GM08714 (cell line): ENCODE results near the gene CEBPA.

Experiments used
- H3K4me3 ChIP-seq: fragments of 200-500 bp; sonication (Bioruptor generic); 2 replicates; pipeline ENCODE4 v1.5.1; 2014; ENCODE audit warnings: mild to moderate bottlenecking, low read length, inconsistent platforms
- ZNF274 ChIP-seq: IDR thresholded peaks from 2 replicates; pipeline ENCODE4 v1.6.1; 2012; ENCODE audit warnings: mild to moderate bottlenecking, low read depth, low read length

Gene CEBPA

DNA sequence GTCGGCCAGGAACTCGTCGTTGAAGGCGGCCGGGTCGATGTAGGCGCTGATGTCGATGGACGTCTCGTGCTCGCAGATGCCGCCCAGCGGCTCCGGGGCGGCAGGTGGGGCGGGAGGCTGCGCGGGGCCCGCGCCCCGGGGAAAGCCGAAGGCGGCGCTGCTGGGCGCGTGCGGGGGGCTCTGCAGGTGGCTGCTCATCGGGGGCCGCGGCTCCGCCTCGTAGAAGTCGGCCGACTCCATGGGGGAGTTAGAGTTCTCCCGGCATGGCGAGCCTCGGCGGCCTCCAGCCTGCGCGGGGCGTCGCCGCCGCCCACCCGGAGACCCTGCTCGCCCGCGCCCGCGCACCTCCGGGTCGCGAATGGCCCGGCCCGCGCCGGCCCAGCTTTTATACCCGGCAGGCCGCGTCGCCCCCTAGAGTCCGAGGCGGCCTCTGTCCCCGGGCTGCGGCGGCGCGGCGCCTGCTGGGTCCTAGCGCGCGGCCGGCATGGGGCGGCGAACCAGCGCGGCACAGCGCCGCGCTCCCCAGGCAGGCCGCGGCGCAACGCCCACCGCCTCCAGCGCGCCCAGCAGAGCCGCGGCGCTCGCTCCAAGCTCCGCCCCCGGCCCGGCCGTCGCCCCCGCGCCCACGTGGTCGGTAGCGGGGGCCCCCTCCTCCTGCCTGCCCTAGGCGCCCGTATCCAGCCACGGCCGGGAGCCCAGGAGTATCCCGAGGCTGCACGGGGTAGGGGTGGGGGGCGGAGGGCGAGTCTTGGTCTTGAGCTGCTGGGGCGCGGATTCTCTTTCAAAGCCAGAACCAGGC lies at the start of gene CEBPA:
TSS of gene CEBPA (minus strand) at position 360 of the 799 bp plus-strand sequence. CDS start at position 240, 120 bp downstream.
- no peak for TF ChIP-seq ZNF274
- peak within 1 kb of the TSS; percentile 46 for H3K4me3 ChIP-seq

DNA sequence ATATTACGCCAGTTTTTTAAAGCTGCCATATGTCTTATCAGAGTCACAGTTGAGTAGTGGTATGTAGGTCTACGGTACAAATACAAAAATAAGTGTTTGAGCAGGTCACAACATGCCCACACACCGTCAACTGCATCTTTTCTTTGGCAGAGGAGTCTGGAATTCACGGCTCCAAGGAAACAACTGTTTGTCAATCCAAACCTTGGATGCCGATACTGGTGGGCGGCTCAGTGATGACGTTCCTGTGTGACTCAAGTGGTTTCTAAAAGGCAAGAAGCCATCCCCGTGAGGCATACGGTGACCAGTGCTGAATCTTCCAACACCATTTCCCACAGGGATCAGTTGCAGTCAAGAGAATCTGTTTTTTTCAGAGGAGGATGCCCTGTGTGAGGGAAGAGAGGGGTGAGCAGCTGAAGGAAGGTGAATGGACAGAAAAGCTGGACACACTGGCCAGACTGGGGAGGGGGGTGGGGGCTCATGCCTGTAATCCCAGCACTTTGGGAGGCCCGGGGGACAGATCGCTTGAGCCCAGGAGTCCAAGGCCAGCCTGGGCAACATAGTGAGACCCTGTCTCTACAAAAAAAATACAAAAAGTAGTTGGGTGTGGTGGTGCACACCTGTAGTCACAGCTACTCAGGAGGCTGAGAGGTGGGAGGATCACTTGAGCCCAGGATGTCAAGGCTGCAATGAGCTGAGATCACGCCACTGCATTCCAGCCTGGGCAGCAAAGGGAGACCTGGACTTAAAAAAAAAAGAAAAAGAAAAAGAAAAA lies 48.4 kb upstream of the CEBPA start:
- TF ChIP-seq ZNF274 = no peak

DNA sequence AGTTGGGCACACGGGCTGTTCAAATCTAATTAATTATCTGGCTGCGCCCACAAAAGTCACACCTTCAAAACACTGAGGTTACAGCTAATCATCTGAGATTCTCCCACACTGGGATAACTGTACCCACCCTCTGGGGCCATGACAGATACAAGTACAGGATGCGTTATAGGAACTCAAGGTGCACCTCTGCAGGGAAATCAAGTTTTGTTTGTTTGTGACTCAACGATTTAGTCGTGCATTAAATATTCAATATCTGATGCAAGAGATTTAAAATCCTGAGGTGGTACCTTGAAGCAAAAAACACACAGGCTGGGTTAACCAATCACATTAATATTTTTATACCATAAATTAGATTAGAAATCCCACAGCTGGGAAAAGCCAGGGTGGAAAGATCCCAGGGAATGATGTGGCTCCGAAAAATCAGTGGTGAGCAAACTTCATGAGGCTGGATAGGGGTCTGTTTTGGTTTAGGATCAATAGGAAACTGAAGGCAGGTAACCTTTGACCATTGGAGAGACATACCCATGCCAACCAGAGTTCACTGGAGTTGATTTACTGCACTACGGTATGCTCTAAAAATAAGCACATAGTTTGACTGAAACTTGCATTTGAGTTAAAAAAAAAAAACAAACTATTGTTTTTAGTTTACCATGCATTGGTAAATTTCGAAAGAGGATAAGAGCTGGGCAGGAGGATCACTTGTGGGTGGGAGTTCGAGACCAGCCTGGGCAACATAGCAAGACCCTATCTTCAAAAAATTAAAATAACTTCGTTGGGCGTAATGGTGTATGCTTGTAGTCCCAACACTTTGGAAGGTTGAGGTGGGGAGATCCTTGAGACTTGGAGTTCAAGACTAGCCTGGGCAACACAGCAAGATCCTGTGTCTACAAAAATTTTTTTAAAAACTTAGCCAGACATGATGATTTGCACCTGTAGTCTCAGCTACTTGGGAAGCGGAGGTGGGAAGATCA lies 47.3 kb upstream of the CEBPA start:
- no peak overlapping the region for H3K4me3 ChIP-seq
- no peak for TF ChIP-seq ZNF274

More for the DNA sequence above, 48.4 kb upstream of the CEBPA start:
- H3K4me3 ChIP-seq = no peak overlapping the region

DNA sequence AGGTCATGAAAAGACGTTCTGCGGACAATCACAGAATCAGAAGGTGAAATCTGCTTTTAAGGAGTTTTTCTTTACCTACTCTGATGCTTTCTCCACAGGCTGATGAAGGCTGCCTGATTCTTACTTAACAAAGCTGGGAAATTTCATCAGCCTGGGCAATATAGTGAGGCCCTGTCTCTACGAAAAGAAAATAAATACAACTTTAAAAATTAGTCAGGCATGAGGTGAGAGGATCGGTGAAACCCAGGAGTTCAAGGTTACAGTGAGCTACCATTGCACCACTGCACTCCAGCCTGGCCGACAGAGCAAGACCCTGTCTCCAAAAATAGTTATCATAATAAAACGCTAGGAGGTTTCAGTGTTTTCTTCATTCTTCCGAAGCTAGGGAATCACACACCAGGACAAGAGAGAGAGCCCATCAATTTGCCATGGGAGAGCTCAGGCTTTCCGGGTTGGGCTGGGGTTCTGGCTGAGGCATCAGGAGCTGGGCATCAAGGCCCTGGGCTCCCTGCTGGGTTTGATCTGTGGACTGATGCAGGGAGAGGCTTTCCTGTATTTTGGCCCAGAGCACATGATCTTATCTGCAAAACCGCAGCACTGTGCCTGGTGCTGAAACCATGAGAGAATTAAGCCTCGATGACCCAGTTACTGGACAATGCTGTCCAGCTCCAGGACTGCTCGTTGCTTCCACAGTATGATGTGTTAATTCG lies 46.1 kb upstream of the CEBPA start:
- no peak overlapping the region for H3K4me3 ChIP-seq
- no peak for TF ChIP-seq ZNF274

DNA sequence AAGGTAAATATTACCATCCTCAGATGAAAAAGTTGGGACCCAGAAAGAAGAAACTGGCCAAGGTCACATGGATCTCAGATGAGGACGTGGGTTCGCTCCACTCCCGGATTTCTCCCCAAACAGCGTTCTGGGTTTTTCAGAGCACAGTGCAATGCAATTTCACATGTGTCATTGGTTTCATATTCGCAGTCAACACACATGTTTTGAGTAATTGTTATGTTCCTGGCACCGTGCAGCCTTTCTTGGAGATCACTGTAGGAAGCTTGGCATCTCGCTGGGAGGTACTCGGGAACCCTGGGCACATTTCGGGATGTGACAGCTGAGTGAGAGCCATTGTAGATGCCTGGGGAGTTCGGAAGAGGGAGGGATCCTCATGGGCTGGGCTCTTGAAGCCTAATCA lies 45.0 kb upstream of the CEBPA start:
- TF ChIP-seq ZNF274 = no peak
- no peak overlapping the region for H3K4me3 ChIP-seq

DNA sequence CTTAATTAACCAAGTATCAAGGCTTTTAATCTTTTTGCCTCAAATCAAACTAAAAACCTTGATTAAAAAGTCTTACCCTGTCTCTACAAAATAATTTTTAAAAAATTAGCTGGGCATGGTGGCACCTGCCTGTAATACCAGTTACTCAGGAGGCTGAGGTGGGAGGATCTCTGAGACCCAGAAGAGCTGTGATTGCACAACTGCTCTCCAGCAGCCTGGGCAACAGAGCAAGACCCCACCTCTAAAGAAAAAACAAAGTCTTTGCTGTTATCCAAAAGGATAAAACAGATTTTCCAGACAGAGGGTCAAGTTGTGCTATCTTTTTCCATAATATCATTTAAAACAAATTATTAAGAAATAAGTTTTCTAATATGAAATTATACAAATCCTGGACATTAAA lies 44.3 kb upstream of the CEBPA start:
- no peak for TF ChIP-seq ZNF274
- no peak overlapping the region for H3K4me3 ChIP-seq

DNA sequence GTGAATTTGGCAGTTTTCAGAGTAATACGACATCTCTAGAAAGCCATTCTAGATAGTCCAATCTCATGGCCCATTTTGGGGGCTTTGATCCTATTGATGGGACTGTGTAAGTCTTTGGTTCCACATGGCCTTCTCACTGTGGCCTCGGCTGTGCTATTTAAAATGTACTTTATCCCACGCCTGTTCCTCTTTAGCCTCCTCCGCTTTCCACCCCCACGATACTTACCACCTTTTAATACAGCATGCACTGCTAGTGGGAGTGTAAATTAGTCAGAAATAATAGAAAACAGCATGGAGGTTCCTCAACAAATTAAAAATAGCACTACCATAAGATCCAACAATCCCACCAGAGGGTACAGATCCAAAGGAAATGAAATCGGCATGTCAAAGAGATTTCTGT lies 42.8 kb upstream of the CEBPA start:
- H3K4me3 ChIP-seq = no peak overlapping the region
- no peak for TF ChIP-seq ZNF274

DNA sequence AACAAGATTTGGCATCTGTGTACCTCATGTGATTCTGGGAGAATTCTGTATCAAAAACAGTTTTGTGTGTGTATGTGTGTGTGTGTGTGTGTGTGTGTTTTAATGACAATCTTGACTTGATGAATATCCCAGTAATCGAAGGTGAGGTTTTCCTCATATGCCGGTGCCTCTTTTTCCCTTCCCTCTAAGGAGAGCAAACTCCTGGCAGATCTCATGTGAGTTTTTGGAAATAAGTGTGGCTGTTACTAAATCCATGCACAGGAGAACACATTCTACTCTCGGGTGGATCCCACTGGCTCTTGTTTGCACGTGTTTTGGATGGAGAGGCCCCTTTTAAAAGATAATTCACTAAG lies 42.2 kb upstream of the CEBPA start:
- no peak for TF ChIP-seq ZNF274
- no peak overlapping the region for H3K4me3 ChIP-seq

DNA sequence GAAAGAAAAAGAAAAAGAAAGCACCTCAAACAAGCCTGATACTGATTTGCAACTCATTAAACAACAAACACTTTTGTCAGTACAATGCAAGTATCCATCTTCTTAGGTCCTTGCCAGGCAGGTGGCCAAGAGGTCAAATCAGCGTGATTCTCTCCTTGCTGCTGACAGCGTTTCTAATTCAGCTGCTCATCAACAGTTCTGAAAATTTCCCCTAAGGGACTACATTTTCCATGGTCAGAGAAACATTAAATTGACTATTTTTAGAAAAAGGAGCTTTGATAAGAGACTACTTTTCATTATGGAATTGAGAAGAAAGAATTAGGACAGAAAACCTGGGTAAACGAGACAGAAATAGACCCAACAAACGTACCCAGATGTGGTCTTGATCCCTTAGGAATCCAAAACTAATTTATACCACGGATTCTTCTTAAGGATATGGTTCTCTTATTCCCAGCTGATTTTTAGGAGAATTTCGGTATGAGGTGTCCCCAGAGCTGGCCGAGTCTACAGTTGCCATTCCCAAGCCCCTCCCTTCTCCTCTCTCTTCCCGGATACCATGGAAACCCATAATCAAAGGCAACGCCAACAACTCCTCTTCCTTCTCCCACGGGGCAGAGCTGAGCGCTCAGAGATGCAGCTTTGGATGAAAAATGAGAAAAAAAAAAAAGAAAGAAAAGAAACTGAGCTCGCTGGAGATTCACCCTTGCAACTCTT lies 41.7 kb upstream of the CEBPA start:
- no peak for TF ChIP-seq ZNF274
- no peak overlapping the region for H3K4me3 ChIP-seq

DNA sequence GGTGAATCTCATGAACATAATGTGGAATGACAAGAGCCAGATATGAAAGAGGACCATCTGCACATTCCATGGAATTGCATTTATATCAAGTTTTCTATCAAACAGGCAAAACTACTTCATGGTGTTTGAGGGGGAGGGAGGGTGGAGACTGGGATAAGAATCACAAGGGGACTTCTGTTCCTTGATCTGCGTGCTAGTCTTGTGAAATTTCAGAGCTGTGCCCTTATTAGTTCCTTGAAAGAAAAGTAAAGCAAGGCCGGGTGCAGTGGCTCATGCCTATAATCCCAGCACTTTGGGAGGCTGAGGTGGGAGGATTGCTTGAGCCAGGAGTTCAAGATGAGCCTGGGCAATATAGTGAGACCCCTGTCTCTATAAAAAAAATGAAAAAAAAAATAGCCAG lies 41.0 kb upstream of the CEBPA start:
- TF ChIP-seq ZNF274 = no peak
- no peak overlapping the region for H3K4me3 ChIP-seq

DNA sequence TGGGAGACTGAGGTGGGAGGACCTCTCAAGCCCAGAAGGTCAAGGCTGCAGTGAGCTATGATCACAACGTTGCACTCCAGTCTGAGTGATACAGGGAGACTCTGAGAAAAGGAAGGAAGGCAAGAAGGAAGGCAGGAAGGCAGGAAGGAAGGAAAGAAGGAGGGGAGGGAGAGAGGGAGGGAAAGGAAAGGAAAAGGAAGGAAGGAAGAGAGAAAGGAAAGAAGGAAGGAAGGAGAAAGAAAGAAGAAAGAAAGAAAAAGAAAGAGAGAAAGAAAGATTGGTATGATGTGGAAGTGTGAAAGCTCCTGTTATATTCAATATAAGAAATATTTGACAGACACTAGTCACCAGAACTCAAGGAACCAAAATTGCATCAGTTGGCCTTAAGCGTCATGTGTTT lies 38.7 kb upstream of the CEBPA start:
- TF ChIP-seq ZNF274 = no peak
- H3K4me3 ChIP-seq = no peak overlapping the region

DNA sequence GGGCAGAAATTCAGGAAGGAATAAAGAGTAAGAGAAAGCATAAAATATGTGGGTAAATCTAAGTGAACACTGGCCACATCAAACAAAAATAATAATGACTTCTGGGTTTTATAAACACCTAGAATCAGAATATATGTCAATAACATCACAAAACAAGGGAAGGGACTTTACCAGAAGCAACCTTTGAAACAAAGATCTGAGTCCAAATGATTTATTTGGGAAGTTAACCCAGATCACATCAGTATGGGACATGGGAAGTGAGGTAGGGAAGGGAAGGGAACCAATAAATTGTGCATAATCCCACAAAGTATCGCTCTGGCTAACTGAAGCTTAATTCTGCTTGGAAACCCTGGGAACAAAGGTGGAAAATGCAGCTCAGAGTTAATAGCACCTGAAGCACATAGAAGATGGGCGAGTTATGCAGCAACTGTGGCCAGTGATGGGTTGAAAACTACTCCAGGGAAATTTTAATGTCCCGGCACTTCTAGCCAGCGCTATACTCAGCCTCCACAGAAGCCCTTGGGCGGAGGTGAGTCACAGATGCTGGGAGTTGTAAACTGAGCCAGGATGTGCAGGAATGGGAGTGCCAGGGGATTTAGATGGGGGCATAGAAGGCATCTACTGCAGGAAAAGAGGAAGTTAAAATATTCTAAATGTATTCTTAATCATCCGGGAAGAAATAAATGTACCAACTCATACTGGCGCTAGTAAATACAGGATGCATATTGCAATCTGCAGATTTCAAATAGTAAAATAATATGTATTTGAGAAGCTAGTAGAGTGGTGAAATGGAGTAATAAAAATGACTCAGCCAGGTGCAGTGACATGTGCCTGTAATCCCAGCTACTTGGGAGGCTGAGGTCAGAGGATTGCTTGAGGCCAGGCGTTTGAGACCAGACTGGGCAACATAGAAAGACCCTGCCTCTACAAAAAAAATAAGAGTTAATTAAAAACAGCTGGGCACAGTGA lies 37.0 kb upstream of the CEBPA start:
- no peak overlapping the region for H3K4me3 ChIP-seq
- TF ChIP-seq ZNF274 = no peak

DNA sequence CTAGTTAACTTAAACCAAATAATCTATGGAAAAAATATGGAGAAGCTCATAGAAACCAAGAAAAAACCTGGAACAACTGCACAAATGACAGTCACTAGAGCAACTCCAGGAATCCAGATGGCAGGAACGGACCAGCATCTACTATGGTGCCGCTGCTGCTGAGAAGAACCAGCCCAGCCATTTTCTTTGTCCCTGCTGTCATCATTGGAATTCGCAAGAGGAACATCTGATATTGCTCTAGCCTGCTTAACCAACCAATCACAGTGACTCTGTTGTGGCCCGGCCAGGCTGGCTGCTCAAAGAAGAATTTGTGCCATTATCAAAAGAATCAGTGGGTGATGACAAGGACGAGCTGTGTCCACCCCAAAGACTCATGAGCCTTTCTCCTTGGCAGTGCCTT lies 33.1 kb upstream of the CEBPA start:
- no peak for TF ChIP-seq ZNF274
- no peak overlapping the region for H3K4me3 ChIP-seq
